Activated T-cell treated with anti-CD3 and anti-CD28 coated beads for 48 hours (primary cell): ENCODE data around the gene TAGLN.

ENCODE experiments used
- DNase-seq: peaks from one replicate; pipeline ENCODE4 v3.0.0-alpha.2; 2020; ENCODE audit warnings: low read depth

The TAGLN gene

DNA sequence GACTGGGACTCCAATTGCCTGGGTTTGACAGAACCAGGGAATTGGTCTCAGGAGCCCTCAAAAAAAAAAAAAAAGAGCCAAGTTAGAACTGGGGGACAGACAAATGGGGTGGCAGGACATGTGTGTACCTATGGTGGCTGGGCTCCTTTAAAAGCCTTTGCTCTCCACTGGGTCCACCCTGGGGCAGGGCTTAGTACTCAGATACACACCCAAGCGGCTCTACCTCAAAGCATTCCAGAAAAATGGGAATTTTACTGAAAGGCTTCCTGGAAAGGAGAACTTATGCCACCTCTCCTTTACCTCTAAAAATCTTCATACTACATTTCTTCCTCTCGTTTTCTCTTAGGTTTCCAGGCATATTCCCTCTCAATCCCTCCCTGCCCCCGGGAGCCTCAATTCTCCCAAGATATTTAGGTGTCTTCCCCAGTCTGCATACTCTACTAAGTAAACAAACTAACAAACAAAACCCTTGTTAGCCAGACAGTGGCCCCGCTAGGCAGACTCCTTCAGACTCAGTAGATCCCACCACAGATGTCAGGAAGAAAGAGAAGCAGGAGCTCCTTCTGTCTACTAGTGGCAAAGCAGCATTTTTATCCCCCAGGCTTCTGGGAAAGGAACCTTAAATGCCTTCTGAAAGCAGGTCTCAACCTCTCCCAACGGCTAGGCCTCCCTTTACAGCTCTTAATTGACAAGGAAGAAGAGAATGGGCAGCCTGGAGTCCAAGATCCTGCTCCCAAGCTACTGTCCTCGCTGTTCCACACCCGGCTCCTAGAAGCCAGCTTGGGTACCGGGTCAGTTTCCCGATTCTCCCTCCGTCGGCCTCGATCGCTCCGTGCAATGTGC is 32.0 kb downstream of the TAGLN start:
- no peak for DNase-seq

DNA sequence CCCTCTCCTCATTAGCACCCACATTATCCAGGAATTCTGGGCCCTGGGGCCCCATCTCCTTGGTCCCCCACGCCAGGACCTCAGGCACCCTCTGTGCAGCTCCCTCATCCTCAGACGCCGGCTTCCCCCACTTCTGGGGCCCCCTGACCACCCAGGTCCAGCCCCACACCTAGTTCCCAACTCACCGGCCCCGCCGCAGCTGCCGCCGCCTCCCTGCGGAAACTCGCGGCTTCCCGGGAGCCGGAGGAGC is 32.6 kb downstream of the TAGLN start, which contains the start of gene PCSK7:
TSS of gene PCSK7 (minus strand) at position 232 of the 250 bp plus-strand sequence. CDS start 2,229 bp downstream, outside the sequence.
- DNase-seq = no peak

DNA sequence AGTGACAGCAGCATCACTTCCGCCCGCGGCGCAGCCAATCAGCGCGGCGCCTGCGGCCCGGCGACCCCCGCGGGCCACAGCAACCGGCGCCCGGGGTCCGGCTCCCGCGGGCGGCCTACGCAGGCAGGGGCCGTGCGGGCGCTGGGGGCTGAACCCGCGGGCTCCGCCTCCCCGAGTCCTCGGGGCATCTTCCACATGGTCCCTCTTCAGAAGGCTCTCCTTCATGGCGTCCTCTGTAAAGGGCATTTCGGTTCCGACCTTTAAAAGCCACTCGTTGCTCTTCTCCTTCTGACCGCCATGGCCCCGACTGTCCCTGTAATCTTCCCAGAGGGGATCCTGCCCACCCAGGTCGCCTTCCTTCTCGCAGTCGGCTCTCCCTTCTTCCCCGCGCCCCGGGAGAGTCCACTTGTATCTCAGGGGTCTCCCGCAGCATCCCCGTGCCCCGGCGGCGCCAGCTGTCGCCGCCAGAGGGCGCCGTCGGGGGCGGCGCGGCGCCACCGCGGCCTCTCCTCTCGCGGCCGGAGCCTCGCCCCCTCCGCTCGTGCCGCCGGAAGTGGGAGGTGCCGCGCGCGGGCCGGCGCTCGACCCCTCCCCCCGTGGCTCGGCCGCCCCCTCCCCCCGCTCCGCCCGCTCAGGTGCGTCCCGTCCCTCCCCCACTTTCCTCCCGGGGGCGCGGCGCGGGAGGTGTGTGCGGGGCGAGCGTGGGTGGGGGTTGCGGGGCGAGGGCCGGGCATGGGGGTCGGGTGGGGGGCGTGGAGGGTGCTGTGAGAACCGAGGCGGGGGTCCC is 33.1 kb downstream of the TAGLN start, which contains the start of gene RNF214:
TSS of gene RNF214 (plus strand) at position 580 of the 787 bp plus-strand sequence. CDS start 1,602 bp downstream, outside the sequence.
- DNase-seq = peak; percentile 85

DNA sequence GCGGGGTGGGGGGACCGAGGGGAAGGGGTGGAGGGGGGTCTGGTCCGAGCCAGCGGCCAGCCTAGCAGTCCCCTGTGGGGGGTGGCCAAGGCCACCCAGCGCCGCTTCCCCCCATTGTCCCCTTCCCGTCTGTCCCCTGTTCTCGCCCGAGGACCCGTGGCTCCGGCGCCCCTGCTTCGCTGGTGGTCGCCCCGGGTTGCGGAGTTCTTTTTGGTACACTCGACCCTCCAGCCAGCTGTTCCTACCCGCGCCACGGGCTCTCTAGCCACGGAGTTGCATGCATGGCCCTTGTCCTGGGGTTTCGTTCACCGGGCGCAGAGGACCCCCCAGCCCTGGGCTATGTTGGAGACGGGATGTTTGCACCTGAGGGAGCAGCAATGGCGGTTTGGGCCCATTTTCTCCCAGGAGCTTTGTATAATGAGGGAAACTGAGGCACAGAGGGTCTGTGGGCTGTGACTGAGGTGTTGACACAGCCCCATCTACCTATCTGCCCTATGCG is 33.8 kb downstream of the TAGLN start:
- DNase-seq = no peak

DNA sequence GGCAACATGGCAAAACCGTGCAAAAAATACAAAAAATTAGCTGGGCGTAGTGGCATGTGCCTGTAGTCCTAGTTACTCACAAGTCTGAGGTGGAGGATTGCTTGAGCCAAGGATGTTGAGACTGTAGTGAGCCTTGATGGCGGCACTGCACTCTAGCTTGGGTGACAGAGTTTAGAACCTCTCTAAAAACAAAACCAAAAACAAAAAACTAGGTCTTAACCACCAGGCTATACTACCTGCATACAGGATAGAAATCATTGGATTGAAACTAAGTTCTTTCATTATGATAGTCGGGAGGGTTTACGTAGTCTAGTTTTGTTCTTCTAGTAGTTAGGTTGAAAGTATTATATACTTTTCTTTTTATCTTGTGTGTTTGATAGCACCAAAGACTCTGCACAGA is 39.1 kb downstream of the TAGLN start:
- no peak for DNase-seq

DNA sequence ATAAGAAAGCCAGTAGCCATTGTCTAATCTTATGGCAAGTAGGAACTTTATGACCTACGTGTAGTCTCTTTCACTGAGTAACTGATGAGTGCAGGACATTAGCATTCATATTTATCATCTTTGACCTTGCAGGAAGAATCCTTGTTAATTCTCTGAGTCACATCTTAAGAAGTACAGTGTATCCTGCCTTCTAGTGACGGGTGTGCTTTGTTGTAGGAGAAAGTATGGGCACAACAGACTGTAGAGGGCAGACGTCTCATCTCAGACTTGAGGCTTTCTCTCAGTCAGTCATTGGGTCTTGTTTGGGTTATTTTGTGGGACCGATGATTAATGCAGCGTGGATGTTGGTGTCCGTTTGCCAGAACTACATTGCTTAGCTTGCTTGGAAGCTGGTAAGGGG is 40.1 kb downstream of the TAGLN start:
- no peak for DNase-seq

DNA sequence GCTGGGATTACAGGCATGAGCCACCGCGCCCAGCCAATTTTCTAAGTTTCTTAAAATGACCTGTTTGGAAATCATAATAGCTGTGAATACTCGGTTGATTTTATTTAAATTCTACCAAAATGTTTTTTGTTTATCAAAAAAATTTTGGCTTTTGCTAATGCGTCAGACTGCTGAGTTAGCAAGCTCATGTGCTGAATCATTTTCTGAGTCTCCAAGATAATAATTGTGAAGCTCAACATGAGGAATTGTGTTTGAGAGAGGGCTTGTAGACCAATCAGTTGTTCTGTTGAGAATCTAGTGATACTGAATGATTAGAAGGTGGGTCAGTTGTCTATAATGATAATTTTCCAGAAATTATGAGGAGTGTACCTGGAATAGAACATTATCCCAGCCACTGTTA is 49.2 kb downstream of the TAGLN start:
- DNase-seq = no peak

DNA sequence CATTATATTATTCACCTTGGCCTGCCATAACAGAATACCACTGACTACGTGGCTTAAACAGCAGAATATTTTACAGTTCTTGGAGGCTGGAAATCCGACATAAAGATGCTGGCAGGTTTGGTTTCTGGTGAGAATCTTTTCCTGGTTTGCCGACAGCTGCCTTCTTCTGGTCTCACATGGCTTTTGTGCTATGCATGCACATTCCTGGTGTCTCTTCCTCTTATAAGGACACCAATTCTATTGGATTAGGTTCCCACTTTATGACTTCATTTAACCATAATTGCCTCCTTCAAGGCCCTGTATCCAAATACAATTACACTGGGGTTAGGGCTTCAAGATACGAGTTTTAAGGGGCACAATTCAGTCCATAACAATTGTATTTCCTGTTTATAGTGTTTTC is 50.4 kb downstream of the TAGLN start:
- no peak for DNase-seq

DNA sequence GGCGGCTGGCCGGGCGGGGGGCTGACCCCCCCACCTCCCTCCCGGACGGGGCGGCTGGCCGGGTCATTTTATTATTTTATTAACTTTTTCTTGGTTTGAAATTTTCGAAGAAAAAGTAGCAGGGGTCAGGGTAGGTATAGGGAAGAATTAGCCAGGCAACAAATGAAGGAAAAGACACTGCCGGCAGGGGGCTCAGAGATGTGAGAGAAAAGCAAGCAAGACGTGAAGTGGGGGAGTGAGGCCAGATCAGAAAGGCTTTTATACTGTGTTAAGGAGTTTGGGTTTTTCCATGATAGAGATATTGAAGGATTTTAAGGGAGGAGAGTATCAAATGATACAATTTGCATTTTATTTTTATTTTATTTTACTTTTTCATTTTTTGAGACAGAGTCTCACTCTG is 52.3 kb downstream of the TAGLN start:
- no peak for DNase-seq

DNA sequence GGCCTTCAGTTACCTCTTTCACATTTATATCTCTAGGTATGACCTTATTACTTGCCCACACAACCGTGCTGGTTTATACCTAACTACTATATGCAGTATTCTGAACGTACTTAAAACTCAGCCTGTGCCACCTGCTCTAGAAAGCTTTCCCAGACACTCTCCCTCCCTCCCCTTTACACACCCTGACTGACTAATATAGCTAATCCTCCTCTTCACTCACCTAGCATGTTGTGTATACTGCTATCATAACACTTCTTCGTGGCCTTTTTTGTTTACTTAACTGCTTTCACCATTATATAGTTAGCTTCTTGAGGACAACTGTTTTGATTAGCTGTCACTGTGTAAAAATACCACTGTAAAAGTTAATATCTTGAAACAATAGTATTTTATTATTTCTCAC is 56.8 kb downstream of the TAGLN start:
- DNase-seq = no peak

DNA sequence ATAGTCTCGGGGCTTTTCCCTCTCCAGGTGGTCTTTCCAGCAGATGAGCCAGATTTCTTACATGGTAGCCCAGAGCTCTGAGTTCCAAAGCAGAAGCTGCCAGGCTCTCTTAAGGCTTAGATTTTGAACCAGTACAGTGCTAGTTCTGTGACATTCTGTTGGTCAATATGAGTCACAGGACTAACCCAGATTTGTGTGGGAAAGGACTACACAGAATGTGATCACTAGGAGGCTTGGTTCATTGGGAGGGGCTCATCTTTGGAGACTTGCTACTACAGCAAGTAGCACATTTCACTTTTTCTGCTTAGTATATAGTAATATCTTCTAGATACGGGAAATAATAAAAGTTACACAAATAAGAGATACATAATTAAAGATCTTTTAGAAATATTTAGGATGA is 57.4 kb downstream of the TAGLN start:
- DNase-seq = no peak
